Gastrocnemius medialis (tissue), 4 donors: ENCODE data around the gene MAP2K6.
A peak's percentile ranks its signal among the peaks of the same experiment; 100 is the strongest.

Experiments used
- POLR2A ChIP-seq, 2 donors: fragments of 450-650 bp; IDR thresholded peaks; one replicate each; pipeline ENCODE4 v1.6.1; 2017; ENCODE audit warnings: antibody characterized with exemption in 2 of 2, mild to moderate bottlenecking in 2 of 2, moderate library complexity in 2 of 2
- TF ChIP-seq, protein P1 (sequence below), 5 experiments: fragments of 450-650 bp in 3 of 5; fragments of 200-600 bp in 2 of 5; sonication (generic) in 2 of 5; IDR thresholded peaks in 4 of 5; conservative IDR thresholded peaks in 1 of 5; 1 replicate in 4 of 5; 2 replicates in 1 of 5; pipeline ENCODE4 v1.5.1; 2016 to 2019; ENCODE audit warnings: antibody characterized with exemption in 5 of 5, mild to moderate bottlenecking in 3 of 5, moderate library complexity in 3 of 5

DNA sequence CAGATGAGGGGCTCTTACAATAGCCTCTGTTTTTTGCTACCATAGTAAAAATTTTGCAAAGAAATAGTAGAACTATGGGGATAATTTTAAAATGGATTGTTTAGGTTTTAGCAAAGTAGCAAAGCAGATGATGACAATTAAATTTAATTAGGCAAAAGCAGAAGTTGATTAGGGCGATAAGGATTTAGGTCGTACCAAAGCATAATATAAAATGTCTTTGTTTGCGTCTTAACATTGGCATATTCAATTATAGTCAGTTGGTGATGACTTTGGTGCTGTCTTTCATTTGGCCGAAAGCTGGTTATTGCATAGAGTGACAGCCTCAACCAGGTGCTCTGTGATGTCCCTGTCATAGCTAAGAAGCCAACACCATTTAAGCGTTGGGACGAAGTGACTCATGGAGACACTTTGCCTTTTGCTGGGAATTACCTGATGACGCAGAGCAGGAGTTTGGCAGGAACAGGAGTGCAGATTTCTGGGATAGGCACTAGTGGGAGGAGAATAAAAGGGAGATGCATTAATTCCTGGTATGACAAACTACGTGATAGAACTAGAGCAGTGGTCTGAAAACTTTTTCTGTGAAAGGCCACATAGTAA is 38.3 kb downstream of the MAP2K6 start:
- TF ChIP-seq POLR2A (IDR thresholded peaks at IDR 0.05): peak; percentile 49 to 64
- TF ChIP-seq, protein P1, sequence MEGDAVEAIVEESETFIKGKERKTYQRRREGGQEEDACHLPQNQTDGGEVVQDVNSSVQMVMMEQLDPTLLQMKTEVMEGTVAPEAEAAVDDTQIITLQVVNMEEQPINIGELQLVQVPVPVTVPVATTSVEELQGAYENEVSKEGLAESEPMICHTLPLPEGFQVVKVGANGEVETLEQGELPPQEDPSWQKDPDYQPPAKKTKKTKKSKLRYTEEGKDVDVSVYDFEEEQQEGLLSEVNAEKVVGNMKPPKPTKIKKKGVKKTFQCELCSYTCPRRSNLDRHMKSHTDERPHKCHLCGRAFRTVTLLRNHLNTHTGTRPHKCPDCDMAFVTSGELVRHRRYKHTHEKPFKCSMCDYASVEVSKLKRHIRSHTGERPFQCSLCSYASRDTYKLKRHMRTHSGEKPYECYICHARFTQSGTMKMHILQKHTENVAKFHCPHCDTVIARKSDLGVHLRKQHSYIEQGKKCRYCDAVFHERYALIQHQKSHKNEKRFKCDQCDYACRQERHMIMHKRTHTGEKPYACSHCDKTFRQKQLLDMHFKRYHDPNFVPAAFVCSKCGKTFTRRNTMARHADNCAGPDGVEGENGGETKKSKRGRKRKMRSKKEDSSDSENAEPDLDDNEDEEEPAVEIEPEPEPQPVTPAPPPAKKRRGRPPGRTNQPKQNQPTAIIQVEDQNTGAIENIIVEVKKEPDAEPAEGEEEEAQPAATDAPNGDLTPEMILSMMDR (IDR thresholded peaks at IDR 0.05 in 4 of 5, conservative IDR thresholded peaks at IDR 0.05 in 1 of 5): no peak
